Prostate gland (tissue), 2 donors: ENCODE results near the gene ARHGAP26.

ENCODE experiments used
- CTCF ChIP-seq, 4 experiments: fragments of 200-600 bp in 2 of 4; fragments of 450-650 bp in 2 of 4; sonication (generic) in 2 of 4; IDR thresholded peaks; 1 replicate in 3 of 4; 2 replicates in 1 of 4; pipeline ENCODE4 v1.5.1; 2016 to 2019; ENCODE audit warnings: antibody characterized with exemption in 4 of 4, mild to moderate bottlenecking in 2 of 4, moderate library complexity in 2 of 4
- POLR2A ChIP-seq: fragments of 450-650 bp; IDR thresholded peaks from one replicate; pipeline ENCODE4 v1.6.1; 2016; ENCODE audit warnings: antibody characterized with exemption, mild to moderate bottlenecking
- POLR2AphosphoS5 ChIP-seq: sonication (generic); formaldehyde crosslinking; IDR thresholded peaks from one replicate; pipeline ENCODE4 v1.6.1; 2017; ENCODE audit warnings: antibody characterized with exemption

DNA sequence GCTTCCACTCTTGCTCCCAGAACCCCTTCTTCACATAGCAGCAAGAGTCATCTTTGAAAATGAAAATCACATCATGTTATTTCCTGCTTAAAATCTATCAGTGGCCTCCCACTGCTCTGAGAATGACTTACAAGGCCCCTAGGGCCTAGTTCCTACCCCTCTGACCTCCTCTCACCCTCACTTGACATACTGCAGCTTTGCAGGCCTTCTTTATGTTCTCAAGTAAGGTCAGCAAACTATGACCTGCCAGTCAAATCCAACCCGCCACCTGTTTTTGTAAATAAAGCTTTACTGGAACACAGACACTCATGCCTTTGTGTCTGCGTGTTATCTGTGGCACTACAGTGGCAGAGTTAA lies 447.6 kb downstream of the ARHGAP26 start:
- TF ChIP-seq CTCF (IDR thresholded peaks at IDR 0.05) (no peak), POLR2AphosphoS5 (no peak), POLR2A (no peak)
